Measurements from ENCODE around the gene NR6A1.

The NR6A1 gene

GRCh38 chr9:124676159-124676551 lies 95.0 kb downstream of the NR6A1 start:
- no peak for TF ChIP-seq CTCF (IDR thresholded peaks at IDR 0.05; ENCODE audit: low read depth, low read length)

GRCh38 chr9:124675261-124676158 lies 95.6 kb downstream of the NR6A1 start:
- TF ChIP-seq CTCF (IDR thresholded peaks at IDR 0.05; ENCODE audit: low read depth, low read length): no peak
- no peak overlapping the region for H3K4me3 ChIP-seq (ENCODE audit: low read depth, low read length)

More at GRCh38 chr9:124676159-124676551, 95.0 kb downstream of the NR6A1 start:
- no peak overlapping the region for H3K4me3 ChIP-seq (ENCODE audit: low read depth, low read length)

- no peak overlapping the region for H3K4me3 ChIP-seq (ENCODE audit: low read depth, low read length)
- no peak for TF ChIP-seq CTCF (IDR thresholded peaks at IDR 0.05; ENCODE audit: low read depth, low read length)
These were observed 96.5 kb downstream of the NR6A1 start for GRCh38 chr9:124674651-124675050.

GRCh38 chr9:124673063-124673462 lies 98.0 kb downstream of the NR6A1 start:
- H3K4me3 ChIP-seq (ENCODE audit: low read depth, low read length): no peak overlapping the region
- TF ChIP-seq CTCF (IDR thresholded peaks at IDR 0.05; ENCODE audit: low read depth, low read length): no peak

GRCh38 chr9:124671861-124672260 lies 99.2 kb downstream of the NR6A1 start:
- TF ChIP-seq CTCF (IDR thresholded peaks at IDR 0.05; ENCODE audit: low read depth, low read length): no peak

GRCh38 chr9:124666642-124667041 lies 104.5 kb downstream of the NR6A1 start:
- no peak overlapping the region for H3K4me3 ChIP-seq (ENCODE audit: low read depth, low read length)
- no peak for TF ChIP-seq CTCF (IDR thresholded peaks at IDR 0.05; ENCODE audit: low read depth, low read length)

More at GRCh38 chr9:124671861-124672260, 99.2 kb downstream of the NR6A1 start:
- no peak overlapping the region for H3K4me3 ChIP-seq (ENCODE audit: low read depth, low read length)

GRCh38 chr9:124665391-124666058 lies 105.6 kb downstream of the NR6A1 start:
- no peak for TF ChIP-seq CTCF (IDR thresholded peaks at IDR 0.05; ENCODE audit: low read depth, low read length)
- H3K4me3 ChIP-seq (ENCODE audit: low read depth, low read length): no peak overlapping the region
